GM19324 (cell line): ENCODE data around the gene RNF17.

Experiments used
- ATAC-seq: cut with Tn5 transposase; IDR thresholded peaks from one replicate; pipeline ENCODE4 v1.9.1; 2021; ENCODE audit warnings: mild to moderate bottlenecking, moderate library complexity; ENCODE audit not compliant: unreplicated experiment, low FRiP score

Gene RNF17, protein sequence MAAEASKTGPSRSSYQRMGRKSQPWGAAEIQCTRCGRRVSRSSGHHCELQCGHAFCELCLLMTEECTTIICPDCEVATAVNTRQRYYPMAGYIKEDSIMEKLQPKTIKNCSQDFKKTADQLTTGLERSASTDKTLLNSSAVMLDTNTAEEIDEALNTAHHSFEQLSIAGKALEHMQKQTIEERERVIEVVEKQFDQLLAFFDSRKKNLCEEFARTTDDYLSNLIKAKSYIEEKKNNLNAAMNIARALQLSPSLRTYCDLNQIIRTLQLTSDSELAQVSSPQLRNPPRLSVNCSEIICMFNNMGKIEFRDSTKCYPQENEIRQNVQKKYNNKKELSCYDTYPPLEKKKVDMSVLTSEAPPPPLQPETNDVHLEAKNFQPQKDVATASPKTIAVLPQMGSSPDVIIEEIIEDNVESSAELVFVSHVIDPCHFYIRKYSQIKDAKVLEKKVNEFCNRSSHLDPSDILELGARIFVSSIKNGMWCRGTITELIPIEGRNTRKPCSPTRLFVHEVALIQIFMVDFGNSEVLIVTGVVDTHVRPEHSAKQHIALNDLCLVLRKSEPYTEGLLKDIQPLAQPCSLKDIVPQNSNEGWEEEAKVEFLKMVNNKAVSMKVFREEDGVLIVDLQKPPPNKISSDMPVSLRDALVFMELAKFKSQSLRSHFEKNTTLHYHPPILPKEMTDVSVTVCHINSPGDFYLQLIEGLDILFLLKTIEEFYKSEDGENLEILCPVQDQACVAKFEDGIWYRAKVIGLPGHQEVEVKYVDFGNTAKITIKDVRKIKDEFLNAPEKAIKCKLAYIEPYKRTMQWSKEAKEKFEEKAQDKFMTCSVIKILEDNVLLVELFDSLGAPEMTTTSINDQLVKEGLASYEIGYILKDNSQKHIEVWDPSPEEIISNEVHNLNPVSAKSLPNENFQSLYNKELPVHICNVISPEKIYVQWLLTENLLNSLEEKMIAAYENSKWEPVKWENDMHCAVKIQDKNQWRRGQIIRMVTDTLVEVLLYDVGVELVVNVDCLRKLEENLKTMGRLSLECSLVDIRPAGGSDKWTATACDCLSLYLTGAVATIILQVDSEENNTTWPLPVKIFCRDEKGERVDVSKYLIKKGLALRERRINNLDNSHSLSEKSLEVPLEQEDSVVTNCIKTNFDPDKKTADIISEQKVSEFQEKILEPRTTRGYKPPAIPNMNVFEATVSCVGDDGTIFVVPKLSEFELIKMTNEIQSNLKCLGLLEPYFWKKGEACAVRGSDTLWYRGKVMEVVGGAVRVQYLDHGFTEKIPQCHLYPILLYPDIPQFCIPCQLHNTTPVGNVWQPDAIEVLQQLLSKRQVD (N-terminal part only)

DNA sequence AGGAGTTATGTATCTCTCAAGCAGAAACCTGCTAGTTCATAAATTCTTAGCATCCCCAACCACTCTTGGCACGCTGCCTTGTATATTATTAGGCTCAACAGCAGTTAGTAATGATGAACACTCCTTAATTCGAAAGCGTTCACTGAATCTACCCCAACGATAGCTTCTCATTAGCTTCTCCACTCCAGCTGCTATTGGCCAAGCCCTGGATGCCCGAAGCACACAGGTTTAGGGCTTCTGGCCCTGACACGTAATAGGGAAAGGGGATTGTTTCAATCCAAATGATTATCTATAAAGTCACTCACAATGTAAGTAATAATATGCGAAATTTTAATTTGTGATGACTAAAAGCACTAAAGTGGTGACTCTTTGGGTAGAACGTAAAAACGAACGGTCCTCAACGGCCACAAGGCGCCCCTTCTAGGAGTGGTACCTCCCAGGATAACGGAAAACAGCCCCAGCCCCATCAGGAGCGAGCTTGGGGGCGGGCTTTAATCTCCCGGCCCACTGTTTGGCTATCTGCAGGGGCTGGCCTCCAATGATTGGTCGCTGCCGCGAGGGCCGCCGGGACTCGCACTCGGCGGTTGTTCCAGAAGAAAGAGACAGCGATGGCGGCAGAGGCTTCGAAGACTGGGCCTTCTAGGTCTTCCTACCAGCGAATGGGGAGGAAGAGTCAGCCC lies at the start of gene RNF17:
Gene RNF17, plus strand, starts transcription at position 574 of the 680 bp plus-strand sequence. Its CDS starts 35 bp downstream, at position 609.
- ATAC-seq: no peak

DNA sequence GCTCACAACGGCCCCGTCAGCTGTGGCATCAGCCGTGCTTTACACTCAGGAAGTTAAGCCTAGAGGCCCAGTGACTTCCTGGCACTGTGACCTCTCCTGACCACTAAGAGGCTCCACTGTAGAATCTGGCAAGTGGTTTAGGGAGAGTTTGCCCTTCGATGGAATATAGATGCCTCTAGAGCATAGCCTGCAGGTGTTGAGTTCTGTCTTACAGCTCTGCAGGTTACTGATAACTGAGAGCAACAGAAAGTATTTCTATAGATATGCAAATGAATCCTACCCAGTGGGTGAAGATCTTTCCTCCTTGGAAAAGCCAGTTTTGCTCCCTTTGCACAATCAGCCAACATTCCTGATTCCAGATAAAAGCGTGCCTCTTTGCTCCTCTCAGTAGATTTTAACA lies 48.0 kb upstream of the RNF17 start:
- no peak for ATAC-seq

DNA sequence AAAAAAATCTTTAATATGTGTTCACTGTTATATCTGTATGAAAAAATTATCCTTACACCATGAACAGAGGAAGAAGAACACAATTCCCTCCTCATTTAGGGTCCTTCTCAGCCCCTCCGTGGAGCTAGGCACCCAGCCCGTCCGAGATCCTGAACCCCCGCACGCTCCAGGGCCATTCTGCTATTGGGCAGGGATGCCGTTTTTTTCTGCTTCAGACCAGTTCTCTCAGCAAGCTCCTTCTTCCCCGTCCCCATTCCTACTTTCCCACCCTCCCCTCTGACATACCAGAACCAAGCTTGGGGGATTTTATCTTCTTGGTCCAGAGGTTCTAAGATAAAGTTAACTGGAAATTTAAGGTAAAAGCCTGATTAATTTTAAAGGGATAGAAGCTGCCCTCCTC lies 47.5 kb upstream of the RNF17 start:
- no peak for ATAC-seq

DNA sequence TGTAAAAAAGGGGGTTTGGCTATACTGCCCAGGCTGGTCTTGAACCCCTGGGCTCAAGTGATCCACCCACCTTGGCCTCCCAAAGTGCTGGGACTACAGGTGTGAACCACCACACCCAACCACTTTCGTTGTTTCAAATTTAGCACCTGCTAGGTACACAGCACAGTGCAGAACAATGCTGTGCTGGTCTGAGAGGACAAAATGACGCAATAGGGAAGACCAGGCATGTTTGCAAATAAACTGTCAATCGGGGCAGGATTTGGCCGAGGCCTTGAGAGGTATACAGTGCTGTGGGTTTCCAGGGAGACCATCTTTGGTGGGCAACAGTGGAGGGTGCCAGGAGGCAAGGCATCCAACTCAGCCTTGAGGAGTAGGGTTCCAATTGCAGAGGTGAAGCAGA lies 46.8 kb upstream of the RNF17 start:
- ATAC-seq: no peak

DNA sequence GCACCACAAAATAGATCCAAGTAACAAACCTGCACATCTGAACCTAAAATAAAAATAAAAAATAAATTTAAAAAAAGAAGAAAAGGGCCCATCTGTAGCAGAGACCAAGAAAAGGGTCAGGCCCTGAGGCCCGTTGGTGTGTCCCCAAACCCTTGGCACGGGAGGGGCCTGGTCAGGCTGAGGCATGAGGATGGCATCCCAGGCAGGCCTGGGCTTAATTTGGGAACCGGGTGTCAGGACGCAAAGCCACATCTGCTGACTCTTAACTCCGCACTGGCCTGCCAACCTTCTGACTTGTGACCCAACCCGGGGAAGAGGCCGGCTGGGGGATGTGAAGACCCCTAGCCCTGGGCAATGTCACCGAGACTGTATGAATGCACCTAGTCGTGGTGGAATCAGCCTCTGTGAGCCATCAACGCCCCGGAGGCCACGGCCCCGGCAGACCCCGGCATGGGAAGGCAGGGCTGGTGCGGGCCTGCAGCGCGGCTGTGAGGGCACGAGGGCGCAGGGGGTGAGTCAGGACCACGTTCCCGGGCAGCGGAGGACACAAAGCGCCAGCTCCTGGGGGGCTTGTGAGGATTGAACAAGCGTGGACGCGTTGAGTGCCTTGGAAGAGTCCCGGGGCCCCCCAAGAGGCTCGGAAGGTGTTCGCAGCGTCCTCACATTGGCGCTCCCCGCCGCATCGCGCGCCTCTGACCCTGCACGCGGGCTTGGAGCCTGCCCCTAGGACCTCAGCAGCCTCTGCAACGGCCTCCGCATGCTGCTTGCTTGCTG lies 45.6 kb upstream of the RNF17 start:
- ATAC-seq: no peak

DNA sequence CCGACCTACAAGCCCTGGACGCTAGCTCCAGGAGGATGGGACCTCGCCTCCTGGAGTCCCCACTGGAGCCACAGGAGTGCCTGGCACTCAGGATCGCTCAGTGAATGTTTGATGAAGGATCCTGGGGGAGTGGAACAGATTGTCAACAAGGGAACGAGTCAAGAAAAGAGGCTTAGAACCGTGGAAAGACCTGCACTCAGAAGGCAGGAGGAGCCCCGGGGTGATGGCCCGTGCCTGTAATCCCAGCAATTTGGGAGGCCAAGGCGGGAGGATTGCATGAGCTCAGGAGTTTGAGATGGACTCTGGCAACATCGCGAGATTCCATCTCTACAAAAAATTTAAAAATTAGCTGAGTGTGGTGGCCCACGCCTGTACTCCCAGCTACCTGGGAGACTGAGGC lies 44.8 kb upstream of the RNF17 start:
- ATAC-seq: no peak

DNA sequence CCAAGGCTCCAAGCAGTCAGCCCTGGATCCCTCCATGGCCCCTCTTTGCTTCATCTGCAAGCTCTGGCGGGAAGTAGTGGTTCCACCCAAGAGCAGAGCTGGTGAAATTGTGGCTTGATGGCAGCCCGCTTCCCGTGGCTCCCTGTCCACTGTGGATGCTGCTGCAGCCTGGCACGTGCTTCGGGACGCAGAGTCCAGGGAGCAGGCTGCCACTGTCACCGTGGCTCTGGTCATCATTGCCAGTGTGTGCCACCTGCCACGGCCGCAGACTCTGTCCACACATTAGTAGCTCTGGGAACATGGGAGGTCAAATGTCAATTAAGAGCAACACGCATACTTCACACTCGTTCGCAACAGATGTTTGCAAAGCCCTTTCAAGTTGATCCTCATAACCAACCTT lies 40.8 kb upstream of the RNF17 start:
- no peak for ATAC-seq

DNA sequence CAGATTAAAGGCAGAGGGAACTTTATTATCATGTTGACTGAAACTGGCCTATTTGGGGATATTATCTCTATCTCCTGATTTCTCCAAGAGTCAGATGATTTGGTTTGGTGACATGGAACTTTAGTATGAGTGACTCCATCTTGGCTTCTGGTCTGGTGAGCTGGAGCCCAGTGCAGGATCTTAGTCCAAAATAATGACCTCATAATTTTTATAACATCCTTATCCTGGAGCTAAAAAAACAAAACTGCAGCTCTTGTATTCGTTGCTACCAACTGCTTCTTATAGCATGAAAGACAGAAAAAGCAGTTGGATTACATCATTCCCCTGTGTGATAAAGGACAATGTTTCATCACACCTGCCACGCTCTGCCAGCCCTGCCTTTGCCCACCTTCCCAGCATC lies 39.3 kb upstream of the RNF17 start:
- no peak for ATAC-seq

DNA sequence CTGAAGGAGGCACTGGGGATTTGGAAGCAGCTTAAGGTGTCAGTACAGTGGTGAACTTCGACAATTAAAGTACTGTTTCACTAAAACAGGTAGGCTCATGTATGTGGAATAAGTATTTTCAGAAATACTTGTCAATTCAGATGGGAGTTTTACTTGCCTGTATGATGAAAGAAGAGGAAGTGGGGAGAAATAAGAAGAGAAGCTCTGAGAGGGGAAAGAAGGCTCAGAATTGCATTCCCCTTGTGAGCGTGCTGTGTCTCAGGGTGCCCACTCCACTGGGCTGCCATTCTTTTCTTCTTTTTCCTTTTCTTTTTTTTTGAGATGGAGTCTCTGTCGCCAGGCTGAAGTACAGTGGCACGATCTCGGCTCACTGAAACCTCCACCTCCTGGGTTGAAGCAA lies 38.6 kb upstream of the RNF17 start:
- no peak for ATAC-seq

DNA sequence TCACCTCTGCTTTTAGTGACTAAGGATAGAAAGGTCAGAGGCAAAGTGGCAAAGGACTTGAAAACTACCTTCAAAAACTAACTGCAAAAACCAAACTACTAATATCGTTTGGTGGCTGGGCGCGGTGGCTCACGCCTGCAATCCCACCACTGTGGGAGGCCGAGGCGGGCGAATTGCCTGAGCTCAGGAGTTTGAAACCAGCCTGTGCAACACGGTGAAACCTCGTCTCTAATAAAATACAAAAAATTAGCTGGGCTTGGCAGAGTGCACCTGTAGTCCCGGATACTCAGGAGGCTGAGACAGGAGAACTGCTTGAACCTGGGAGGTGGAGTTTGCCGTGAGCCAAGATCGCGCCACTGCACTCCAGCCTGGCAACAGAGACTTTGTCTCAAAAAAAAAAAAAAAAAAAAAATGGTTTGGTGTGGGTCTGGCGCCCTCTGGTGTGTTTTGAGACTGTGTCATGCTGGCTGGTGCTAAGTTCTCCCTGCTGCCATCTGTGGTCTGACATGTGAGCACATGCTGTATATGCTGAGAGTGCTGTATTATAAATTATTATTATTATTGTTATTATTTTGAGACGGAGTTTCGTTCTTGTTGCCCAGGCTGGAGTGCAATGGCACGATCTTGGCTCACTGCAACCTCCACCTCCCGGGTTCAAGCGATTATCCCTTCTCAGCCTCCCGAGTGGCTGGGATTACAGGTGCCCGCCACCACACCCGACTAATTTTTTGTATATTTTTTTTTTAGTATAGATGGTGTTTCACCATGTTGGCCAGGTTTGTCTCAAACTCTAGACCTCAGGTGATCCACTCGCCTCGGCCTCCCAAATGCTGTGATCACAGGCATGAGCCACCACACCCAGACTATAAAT lies 36.0 kb upstream of the RNF17 start:
- ATAC-seq: peak; percentile 71

DNA sequence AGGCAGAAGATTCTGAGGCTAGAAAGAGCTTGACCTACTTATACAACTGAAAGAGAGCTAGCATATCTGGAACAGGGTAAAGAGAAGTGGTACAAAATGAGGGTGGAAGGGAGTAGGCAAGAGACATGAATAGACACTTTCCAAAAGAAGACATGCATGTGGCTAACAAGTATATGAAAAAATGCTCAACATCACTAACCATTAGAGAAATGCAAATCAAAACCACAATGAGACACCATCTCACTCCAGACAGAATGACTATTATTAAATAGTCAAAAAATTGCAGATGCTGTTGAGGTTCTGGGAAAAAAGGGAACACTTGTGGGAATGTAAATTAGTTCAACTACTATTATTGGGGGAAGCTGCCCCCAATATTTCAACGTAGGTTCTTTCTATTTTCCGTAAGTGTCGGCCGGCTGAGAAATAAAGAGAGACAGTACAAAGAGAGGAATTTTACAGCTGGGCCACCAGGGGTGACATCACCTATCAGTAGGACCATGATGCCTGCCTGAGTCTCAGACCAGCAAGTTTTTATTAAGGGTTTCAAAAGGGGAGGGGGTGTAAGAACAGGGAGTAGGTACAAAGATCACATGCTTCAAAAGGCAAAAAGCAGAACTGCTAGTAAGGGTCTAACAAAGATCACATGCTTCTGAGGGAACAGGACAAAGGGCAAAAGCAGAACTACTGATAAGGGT lies 32.9 kb upstream of the RNF17 start:
- peak; percentile 70 for ATAC-seq

DNA sequence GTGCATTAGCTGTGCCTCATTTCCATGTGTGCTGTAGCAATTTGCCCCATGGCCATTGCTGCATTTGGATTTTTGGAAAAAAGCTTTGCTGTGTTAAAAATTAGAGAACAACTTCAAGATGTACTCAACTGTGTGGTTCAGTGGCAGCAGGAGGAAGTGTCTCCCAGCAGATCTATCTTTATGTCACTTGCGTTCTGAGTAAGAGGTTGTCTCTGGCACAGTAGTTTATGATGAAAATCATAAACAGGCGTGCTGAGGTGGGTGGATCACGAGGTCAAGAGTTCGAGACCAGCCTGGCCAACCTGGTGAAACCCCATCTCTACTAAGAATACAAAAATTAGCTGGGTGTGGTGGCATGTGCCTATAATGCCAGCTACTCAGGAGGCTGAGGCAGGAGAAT lies 29.0 kb upstream of the RNF17 start:
- no peak for ATAC-seq

DNA sequence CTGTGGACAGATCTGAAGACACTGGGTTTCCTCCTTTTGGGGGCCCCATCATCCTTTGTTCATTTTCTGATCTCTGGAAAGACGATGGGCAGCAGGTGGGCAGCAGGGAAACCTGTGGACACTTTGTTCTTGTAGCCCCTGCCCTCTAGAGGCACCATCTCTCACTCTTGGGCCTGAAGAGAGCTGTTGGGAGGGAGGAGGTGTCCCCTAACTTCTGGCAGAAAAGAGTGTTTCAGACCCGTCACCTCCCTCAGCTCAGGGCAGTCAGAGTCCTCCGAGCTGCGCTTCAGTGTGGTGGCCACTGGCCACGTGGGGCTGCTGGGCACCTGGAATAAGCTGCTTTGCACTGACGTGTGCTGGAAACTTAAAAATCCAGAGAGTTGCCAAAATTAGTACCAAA lies 26.9 kb upstream of the RNF17 start:
- ATAC-seq: no peak

DNA sequence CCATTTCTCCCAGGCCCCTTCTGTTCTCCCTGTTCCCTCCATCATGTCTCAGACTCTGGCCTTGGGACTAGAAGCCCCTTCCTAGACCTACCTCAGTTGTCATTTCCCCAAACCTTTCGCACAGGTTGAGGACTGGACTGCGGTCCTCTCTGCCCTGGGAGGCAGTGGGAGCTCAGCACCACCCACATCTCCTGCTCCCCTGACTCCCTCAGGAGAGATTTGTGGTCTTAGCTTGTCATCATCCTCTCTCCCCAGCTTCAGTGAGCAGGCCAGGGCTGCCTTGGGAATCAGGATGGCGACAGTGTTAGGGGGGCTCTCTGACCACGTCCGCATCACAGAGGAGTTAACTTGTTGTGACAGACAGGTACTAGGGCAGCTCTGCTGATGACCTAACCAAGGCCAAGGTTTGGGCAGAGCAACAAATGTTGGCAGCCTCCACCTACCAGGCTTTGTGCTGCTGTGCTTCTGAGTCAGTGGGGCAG lies 25.6 kb upstream of the RNF17 start:
- ATAC-seq: no peak

DNA sequence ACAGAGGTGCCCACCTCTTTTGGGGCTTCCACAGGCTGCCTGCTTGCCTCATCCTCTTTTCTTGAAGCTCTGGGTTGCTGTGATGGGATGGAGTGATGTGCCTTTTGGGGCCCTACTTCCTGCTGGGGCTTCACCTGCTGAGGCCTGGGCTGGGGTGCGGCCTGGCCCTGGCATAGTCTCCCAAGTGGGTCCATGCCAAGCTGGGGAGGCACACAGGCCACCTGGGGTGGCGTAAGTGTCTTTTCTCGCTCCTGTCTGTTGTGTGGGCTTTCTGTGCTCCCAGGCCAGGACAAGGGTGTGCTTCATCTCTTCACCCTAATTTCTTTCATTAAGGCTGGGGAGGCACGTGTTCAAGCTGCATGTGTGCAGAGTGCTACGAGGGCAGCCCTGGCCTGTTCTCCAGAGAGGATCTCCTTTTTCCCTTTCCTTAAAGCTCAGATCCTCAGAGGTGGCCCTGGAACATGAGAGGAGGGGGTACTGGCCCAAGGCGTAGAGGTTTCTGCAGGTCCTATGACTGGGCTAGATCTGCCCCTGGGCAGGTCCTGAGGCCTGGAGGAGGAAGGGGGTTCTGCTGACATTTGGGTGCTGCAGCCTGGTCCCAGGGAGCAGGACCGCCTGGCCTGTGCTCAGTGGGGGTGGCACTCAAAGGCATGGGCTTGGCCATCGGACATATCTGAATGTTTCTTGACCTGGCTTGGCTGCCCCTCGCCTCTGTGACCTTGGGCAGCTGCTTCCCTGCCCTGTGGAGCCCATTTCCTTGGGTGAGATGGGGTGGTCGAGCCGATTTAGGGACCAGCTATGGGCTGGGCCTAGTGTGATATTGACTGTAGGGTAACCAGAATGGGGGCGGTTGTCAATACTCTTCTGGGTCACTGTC lies 23.7 kb upstream of the RNF17 start:
- ATAC-seq: no peak

DNA sequence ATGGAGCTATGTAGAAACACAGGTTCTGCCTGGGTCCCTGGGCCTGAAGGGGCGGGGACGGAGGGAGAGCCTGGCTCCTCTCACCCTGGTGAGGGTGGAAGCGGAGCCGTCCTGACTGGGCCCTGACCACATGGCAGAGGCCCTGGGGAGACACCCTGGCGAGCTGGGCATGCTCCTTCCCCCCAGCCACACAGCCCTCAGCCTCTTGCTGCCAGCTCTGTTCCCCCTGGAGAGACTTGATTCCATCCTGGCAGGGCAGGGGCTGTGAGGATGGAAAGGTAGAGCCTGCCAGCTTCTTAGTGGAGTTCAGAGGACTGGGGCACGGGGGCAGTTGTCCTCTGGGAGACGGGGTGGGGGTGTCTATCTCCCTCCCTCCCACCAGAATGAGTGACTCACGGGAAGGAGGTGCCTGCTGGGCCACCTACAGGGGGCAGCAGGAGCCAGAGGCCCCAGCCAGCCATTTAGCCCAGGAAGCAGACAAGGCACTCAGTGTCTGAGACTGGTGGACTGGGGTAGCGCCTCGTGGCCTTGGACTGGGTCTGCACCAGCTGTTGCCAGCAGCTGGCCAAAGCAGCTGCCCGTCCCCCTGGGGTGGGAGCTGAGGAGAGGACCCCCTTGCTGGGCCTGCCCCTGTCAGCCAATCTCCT lies 22.8 kb upstream of the RNF17 start:
- ATAC-seq: no peak
